AG04449 (cell line): ENCODE results near the gene CTU2.

Source experiments
- CTCF ChIA-PET: fragments of 350-600 bp; formaldehyde crosslinking; extraction: SDS; loops from one replicate; lab custom pipeline; 2021; ENCODE audit warnings: antibody characterized with exemption; lab: Yijun Ruan, JAX
- POLR2A ChIA-PET: fragments of 400-600, 350-600 bp; formaldehyde crosslinking; extraction: SDS; loops from one replicate; lab custom pipeline; 2020; ENCODE audit warnings: antibody characterized with exemption, inconsistent platforms; lab: Yijun Ruan, JAX
- DNase-seq: peaks from one replicate; pipeline ENCODE4 v3.0.0-alpha.2; 2010; ENCODE audit warnings: low read depth, low spot score
- H3K4me3 ChIP-seq: 2 replicates; pipeline ENCODE4 v1.5.1; 2011; ENCODE audit warnings: low read depth, mild to moderate bottlenecking, control low read depth, low read length
- CTCF ChIP-seq: IDR thresholded peaks from one replicate; pipeline ENCODE4 v1.5.1; 2011; ENCODE audit warnings: mild to moderate bottlenecking, moderate library complexity, low read length, control low read depth, inconsistent platforms; ENCODE audit not compliant: insufficient read depth; ENCODE audit errors: missing control alignments

CTU2 gene

DNA sequence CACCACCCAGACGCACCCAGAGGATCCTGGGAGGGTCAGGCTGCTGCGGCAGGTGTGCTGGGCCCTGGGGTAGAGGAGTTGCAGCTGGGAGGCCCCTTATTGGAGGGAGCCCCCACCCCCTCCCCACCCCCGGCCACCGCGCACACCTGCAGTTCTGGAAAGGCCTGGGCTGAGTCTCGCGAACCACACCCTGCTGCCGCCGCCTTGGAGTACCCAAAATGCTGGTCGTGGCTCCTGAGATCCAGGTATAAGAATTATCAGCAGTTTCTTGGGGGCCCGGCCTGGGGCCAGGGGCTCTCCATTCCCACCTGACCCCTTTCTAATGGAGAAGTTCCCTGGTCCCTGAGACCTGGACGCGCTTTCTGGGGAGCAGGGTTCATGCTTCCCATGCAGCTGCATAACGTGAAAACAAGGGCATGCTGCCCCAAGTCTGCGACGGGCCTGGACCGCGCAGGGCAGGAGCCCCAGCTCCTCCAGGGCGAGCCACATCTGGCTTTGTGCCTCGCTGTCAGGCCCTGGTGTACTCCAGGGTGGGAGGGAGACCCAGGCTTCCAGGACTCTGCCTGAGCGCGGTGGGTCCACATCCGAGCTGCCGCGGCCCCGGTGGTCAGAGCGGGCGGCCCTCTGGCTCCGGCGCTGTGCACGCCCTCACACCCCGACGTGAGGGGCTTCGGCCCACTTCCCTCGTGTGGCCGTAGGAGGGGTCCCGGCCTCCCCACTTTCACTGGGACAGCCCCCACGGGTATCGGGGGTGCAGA is 12.7 kb upstream of the CTU2 start:
- TF ChIP-seq CTCF, result no peak
- POLR2A ChIA-PET, result no interaction called here
- DNase-seq, result no peak
- CTCF ChIA-PET, result interaction anchor here (1.4 kb wide), 1 partner anchor 9 kb away, joined by 5 read pairs; no protein-coding TSS in a partner anchor
- no peak overlapping the region for H3K4me3 ChIP-seq

DNA sequence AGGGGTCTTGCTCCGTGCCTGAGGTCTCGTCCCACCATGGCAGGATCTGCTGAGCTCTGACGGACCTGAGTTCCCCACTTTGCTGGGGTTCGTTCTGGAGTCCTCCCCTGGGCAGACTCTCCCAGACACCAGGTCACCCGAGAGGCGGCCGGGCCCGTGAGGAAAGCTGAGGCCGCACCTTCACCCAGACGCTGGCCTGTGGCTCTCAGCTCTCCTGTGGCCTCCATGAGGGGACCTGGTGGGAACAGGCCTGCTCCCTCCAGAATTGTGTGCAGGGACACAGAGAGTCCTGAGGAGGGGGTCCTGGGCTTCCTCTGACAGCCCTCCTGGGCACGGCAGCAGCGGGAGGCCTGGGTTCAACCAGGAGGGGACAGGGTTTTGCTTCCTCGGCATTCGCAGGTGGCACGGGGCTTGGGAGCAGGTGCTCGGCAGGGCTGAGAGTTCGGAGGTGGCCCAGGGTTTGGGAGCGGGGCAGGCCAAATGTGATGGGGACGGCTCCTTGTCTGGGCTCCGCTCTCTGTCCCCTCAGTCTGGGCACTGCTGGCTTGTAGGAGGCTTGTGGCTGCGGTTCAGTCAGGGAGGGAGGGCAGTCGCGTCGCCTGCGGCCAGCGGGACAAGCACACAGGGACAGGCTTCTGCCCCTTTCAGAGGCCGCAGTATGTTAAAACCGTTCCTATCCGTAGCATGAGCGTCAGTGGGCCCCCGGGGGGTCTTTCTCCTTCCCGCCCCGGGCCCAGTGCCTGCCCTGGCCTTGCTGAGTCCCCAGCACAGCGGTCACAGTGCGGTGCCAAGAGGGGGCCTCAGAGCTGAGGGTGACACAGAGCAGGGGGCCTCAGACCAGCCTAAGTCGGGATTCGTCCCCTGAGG is 11.8 kb upstream of the CTU2 start:
- no peak for TF ChIP-seq CTCF
- H3K4me3 ChIP-seq, result no peak overlapping the region
- ChIA-PET POLR2A (no interaction called here), CTCF (interaction anchor here (1.4 kb wide), 1 partner anchor 9 kb away, joined by 5 read pairs; no protein-coding TSS in a partner anchor)
- no peak for DNase-seq

DNA sequence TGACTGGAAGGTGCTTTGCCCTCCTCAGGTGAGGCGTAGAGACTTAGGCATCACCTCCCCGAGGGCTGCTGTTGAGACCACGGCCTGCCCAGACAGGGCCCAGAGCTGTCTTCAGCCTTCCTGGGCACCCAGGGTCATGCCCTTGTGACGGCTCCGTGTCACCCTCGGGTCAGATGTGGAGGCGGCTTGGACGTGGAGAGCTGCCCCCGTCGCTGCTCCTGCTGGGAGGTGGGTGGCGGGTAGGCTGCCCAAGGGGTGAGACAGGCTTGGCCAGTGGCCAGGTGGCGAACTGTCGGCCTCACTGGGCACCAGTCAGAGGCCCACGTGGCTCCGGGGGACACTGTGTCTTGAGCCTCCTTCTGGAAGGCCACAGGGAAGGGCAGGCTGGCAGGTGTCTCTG is 11.1 kb upstream of the CTU2 start:
- ChIA-PET POLR2A (no interaction called here), CTCF (interaction anchor here (1.5 kb wide), 1 partner anchor 10 kb away, joined by 4 read pairs; no protein-coding TSS in a partner anchor)
- no peak for TF ChIP-seq CTCF
- no peak for DNase-seq
- H3K4me3 ChIP-seq, result no peak overlapping the region

GRCh38 chr16:88695753-88696152 is 10.6 kb upstream of the CTU2 start:
- POLR2A ChIA-PET, result no interaction called here

GRCh38 chr16:88696441-88696840 is 9.9 kb upstream of the CTU2 start:
- no peak for TF ChIP-seq CTCF
- no peak for DNase-seq
- ChIA-PET CTCF (interaction anchor here (0.9 to 3.2 kb wide), 3 partner anchors 9 to 15 kb away, joined by 4 to 11 read pairs (median 4); partner anchors contain the start of gene SNAI3), POLR2A (no interaction called here)
- H3K4me3 ChIP-seq, result no peak overlapping the region

More at GRCh38 chr16:88695753-88696152, 10.6 kb upstream of the CTU2 start:
- CTCF ChIA-PET, result interaction anchor here (0.9 to 3.2 kb wide), 3 partner anchors 9 to 14 kb away, joined by 4 to 11 read pairs (median 4); partner anchors contain the start of gene SNAI3
- no peak for TF ChIP-seq CTCF
- no peak overlapping the region for H3K4me3 ChIP-seq
- no peak for DNase-seq
